Muscle layer of duodenum (tissue), 2 donors: Measurements from ENCODE around the gene SLC7A6OS.

ENCODE experiments used
- H3K27ac ChIP-seq: one replicate; pipeline ENCODE4 v1.7.0; 2013; ENCODE audit warnings: mild to moderate bottlenecking, low read length
- H3K27me3 ChIP-seq: one replicate; pipeline ENCODE4 v1.7.0; 2013; ENCODE audit warnings: low read depth, mild to moderate bottlenecking, control low read depth, low read length
- H3K36me3 ChIP-seq, 2 donors: one replicate each; pipeline ENCODE4 v1.7.0; 2013; ENCODE audit warnings: low read length in 2 of 2, control low read depth in 1 of 2, mild to moderate bottlenecking in 1 of 2; ENCODE audit not compliant: insufficient read depth in 2 of 2, control insufficient read depth in 1 of 2
- H3K4me1 ChIP-seq, 2 donors: one replicate each; pipeline ENCODE4 v1.7.0; 2013; ENCODE audit warnings: low read length in 2 of 2, mild to moderate bottlenecking in 2 of 2, control low read depth in 1 of 2, moderate library complexity in 1 of 2; ENCODE audit not compliant: insufficient read depth in 2 of 2, control insufficient read depth in 1 of 2
- H3K4me3 ChIP-seq, 2 donors: one replicate each; pipeline ENCODE4 v1.7.0; 2013; ENCODE audit warnings: low read length in 2 of 2, low read depth in 1 of 2, mild to moderate bottlenecking in 1 of 2
- H3K9me3 ChIP-seq, 2 donors: one replicate each; pipeline ENCODE4 v1.7.0; 2013; ENCODE audit warnings: low read length in 2 of 2, control low read depth in 1 of 2, mild to moderate bottlenecking in 1 of 2; ENCODE audit not compliant: control insufficient read depth in 1 of 2
- donor health status: healthy.

The SLC7A6OS gene

DNA sequence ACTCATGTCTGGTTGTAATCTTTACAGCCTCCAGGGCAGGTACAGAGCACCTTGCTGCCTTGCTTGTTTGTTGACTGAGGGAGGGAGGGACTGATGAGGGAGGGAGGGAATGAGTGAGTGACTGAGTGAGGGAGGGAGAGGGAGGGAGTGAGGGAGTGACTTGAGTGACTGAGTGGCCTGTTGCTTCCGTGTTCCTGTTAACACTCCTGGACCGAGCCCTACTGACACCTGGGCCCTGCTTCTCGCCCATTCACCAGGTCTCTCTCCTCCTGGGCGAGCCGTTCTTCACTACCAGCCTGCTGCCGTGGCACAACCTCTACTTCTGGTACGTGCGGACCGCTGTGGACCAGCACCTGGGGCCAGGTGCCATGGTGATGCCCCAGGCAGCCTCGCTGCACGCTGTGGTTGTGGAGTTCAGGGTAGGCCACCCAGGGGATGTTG is 41.3 kb upstream of the SLC7A6OS start:
- H3K27ac ChIP-seq, result no peak overlapping the region
- H3K4me3 ChIP-seq, result no peak overlapping the region
- H3K27me3 ChIP-seq, result no peaks in the 10 kb centered on the region
- H3K36me3 ChIP-seq, result peaks cover 44 to 89% of the 10 kb centered on the region in 2 donors
- H3K4me1 ChIP-seq, result peaks cover 0 to 10% of the 10 kb centered on the region in 2 donors
- H3K9me3 ChIP-seq, result no peaks in the 10 kb centered on the region

DNA sequence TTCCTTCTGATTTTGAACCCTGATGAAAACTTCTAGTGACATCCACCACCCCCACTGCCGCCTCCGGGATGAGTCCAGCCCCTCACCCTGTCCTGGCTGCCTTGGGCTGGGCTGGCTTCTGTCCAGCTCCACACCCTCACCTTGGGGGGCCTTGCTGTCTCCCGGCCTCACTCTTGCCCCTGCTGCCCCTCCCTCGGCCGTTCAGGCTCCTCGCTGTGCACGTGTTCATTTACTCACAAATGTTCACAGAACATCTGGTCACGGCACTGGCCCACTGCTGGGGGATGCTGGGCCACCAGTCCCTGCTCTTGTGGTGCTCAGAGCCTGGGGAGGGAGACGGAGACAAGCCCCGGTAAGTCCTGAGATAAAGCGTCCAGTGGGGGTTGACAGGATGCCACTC is 40.7 kb upstream of the SLC7A6OS start:
- H3K27ac ChIP-seq, result no peak overlapping the region
- H3K36me3 ChIP-seq, result peaks cover 47 to 89% of the 10 kb centered on the region in 2 donors
- no peaks in the 10 kb centered on the region for H3K27me3 ChIP-seq
- peaks cover 0 to 5% of the 10 kb centered on the region in 2 donors for H3K4me1 ChIP-seq
- no peak overlapping the region for H3K4me3 ChIP-seq
- H3K9me3 ChIP-seq, result no peaks in the 10 kb centered on the region

DNA sequence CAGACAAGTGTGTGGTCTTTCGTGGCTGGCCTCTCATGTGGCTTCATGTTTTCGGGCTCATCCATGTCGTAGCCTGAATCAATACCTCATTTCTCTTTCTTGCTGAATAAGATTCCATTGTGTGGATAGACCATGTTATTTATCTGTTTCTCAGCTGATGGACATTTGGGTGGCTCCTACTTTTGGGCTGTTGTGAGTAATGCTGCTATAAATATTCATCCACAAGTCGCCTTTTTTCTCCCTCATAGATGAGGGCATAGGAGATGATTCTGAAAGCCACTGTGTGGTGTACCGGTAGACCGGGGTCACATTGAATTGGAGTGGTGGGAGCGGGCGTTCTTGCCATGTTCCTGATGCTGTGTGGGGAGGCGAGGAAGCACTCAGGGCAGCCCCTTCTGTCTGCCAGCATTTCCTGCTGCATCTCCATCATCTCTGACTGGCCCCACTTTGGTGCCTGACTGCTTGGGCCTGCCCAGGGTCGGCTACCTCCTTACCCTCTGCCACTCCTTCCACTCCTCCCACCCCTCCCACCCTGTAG is 40.1 kb upstream of the SLC7A6OS start:
- Histone ChIP-seq H3K9me3 (no peaks in the 10 kb centered on the region), H3K4me3 (no peak overlapping the region), H3K36me3 (peaks cover 53 to 89% of the 10 kb centered on the region in 2 donors), H3K27ac (no peak overlapping the region), H3K27me3 (no peaks in the 10 kb centered on the region), H3K4me1 (no peaks in the 10 kb centered on the region)

GRCh38 chr16:68349838-68350410 is 39.2 kb upstream of the SLC7A6OS start:
- no peaks in the 10 kb centered on the region for H3K4me1 ChIP-seq
- no peak overlapping the region for H3K27ac ChIP-seq
- H3K27me3 ChIP-seq, result no peaks in the 10 kb centered on the region
- H3K4me3 ChIP-seq, result no peak overlapping the region
- H3K36me3 ChIP-seq, result peaks cover 62 to 89% of the 10 kb centered on the region in 2 donors
- no peaks in the 10 kb centered on the region for H3K9me3 ChIP-seq

GRCh38 chr16:68348639-68349445 is 38.1 kb upstream of the SLC7A6OS start:
- no peak overlapping the region for H3K4me3 ChIP-seq
- no peak overlapping the region for H3K27ac ChIP-seq
- peaks cover 59 to 78% of the 10 kb centered on the region in 2 donors for H3K36me3 ChIP-seq
- no peaks in the 10 kb centered on the region for H3K4me1 ChIP-seq
- H3K27me3 ChIP-seq, result no peaks in the 10 kb centered on the region
- H3K9me3 ChIP-seq, result no peaks in the 10 kb centered on the region

DNA sequence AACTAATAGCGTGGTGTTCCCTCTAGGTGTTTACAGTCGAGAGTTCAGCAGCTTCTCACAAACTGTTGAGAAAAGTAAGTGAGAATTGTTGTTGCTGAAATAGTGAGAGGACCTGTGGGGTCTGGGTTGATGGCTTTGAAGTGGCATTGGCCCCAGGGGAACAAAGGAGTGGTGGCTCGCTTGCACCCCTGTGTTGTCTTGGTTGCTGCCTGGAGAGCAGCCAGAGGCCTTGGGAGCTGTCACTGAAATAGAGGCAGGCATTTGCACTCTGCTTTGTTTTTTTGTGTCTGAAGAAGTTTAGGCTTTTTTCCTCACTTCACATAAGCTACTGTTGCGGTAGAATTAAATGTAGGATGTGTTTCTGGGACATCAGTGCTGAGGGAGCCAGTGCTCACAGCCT is 36.9 kb upstream of the SLC7A6OS start:
- H3K27me3 ChIP-seq, result no peaks in the 10 kb centered on the region
- H3K9me3 ChIP-seq, result no peaks in the 10 kb centered on the region
- H3K36me3 ChIP-seq, result peaks cover 54 to 74% of the 10 kb centered on the region in 2 donors
- H3K27ac ChIP-seq, result no peak overlapping the region
- no peaks in the 10 kb centered on the region for H3K4me1 ChIP-seq
- H3K4me3 ChIP-seq, result no peak overlapping the region

DNA sequence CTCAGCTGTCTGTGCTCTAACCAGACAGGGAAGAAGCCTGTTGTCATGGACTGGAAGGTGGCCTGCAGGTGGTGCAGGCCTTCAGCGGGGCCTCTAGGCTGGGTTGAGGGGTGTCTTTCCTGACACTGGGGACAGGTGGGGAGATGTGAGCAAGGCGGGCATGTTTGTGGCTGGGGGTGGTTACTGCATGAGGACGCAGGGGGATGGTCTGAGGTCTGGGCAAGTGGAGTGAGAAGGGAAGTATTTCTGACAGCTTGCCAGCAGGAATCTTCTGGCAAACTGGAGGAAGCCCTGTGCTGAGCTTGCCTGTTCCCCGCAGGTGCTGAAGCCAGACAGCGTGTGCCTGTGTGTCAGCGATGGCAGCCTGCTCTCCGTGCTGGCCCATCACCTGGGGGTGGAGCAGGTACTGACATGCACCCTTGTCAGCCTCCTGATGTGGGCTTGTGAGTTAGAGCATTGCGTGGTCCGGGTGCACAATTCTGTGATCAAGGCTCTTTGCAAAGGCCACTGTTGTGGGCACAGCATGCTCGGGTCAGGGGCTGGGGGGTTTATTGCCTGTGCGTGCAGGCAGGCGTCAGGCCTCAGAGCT is 36.2 kb upstream of the SLC7A6OS start:
- Histone ChIP-seq H3K4me1 (no peaks in the 10 kb centered on the region), H3K4me3 (no peak overlapping the region), H3K27ac (no peak overlapping the region), H3K9me3 (no peaks in the 10 kb centered on the region), H3K36me3 (peaks cover 58 to 74% of the 10 kb centered on the region in 2 donors), H3K27me3 (no peaks in the 10 kb centered on the region)

DNA sequence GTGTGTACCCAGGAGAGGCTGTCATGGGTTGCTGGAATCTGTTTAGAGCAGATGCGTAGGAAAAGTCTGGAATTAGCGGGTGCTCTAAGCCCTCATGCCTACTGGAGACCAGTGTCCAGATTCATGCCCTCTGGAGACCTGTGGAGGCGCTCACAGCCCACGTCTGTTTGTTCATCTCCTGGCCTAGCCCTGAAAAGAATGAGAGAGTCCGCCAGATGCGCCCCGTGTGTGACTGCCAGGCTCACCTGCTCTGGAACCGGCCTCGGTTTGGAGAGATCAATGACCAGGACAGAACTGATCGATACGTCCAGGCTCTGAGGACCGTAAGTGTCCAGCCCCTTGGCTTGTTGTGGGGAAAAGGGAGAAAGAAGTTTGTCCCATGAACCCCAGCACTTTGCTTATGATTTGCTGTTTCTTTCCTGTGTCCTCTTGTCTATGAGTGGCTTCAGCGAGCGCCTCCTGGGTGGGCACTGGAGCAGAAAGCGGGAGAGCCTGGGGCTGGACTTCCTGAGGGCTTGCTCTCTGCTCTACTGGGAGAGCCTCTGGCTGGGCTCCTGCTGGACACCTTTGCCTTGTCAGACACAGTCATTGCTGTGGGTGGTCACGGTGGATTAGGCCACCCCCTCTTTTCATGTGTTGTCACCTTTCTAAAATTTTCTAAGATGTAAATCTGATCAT is 35.4 kb upstream of the SLC7A6OS start:
- Histone ChIP-seq H3K36me3 (peaks cover 59 to 74% of the 10 kb centered on the region in 2 donors), H3K4me1 (no peaks in the 10 kb centered on the region), H3K27me3 (no peaks in the 10 kb centered on the region), H3K4me3 (no peak overlapping the region), H3K9me3 (no peaks in the 10 kb centered on the region), H3K27ac (no peak overlapping the region)

DNA sequence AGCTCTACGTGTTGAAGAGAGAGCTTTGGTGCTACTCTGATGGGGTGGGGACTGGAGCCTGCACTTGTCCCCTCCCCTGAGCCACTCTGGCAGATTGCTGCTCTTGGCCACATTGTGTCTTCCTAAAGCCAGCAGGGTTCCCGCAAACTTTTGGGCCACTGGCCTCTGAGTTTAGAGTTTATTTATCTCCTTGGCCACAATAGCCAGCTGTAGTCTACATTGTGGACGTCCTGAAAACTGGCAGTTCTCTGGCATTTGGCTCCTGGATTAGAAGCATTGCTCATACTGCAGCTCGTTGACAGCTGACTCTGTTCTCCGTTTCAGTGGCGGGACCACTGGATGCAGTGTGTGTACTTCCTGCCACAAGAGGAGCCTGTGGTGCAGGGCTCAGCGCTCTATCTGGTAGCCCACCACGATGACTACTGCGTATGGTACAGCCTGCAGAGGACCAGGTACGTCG is 34.6 kb upstream of the SLC7A6OS start:
- H3K4me3 ChIP-seq, result no peak overlapping the region
- H3K9me3 ChIP-seq, result no peaks in the 10 kb centered on the region
- no peaks in the 10 kb centered on the region for H3K4me1 ChIP-seq
- no peak overlapping the region for H3K27ac ChIP-seq
- H3K36me3 ChIP-seq, result peaks cover 66 to 81% of the 10 kb centered on the region in 2 donors
- no peaks in the 10 kb centered on the region for H3K27me3 ChIP-seq

- Histone ChIP-seq H3K4me1 (no peaks in the 10 kb centered on the region), H3K27me3 (no peaks in the 10 kb centered on the region), H3K27ac (no peak overlapping the region), H3K4me3 (no peak overlapping the region), H3K36me3 (peaks cover 69 to 83% of the 10 kb centered on the region in 2 donors), H3K9me3 (no peaks in the 10 kb centered on the region)
Measured at GRCh38 chr16:68344252-68344651, 33.5 kb upstream of the SLC7A6OS start.

DNA sequence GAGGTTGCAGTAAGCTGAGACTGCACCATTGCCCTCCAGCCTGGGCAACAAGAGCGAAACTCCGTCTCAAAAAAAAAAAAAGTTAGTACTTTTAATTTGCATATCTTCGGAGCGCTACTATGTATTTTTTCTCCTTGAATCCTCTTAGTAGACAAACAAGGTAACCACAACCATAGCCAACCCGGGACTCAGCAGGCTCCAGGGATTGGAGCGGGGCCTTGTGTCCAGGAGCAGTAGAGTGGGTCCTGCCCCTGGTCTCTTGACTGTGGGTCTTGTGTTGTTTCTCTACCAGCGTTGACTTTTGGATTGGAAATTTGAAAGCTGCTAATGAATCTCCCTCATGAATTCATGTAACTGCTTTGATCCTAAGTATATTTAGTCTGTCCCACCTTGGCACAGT is 32.4 kb upstream of the SLC7A6OS start:
- Histone ChIP-seq H3K27ac (no peak overlapping the region), H3K4me3 (no peak overlapping the region), H3K27me3 (no peaks in the 10 kb centered on the region), H3K4me1 (no peaks in the 10 kb centered on the region), H3K36me3 (peaks cover 74 to 83% of the 10 kb centered on the region in 2 donors), H3K9me3 (no peaks in the 10 kb centered on the region)
